GM04503 (cell line): ENCODE data around the gene SNUPN.

Experiments
- DNase-seq: peaks from one replicate; pipeline ENCODE4 v3.0.0-alpha.2; 2012; ENCODE audit warnings: low read depth

The SNUPN gene

DNA sequence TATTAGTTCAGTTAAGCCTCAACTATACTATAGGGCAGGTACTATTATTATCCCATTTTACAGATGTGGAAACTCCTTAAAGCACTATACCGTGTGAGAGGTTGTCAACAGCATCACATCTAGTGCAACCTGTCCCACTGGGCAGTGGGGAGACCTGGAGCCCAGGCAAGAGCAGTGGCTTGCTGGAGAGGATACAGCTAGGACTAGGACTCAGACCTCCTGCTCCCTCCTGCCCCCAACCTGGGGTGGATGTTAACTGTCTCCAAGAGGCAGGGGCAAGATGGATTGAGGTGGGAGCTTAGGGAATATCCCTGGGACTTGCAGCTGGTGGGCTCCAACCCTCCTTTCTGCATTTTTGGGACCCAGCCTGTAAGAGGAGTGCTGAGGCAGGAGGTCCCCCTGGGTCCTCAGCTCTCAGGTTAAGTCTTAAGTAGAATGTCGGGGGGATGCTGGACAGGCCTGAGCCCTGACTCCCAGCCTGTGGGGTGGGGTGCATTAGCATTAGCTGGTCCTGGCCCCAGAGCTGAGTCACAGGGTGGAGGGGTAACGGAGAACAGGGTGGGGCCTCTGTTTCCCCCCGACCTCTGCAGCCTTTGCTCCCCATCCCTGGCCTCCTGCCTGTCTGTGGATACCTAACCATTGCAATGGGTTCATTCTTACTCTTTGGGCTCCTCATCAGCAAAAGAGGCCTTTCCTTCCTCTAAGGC lies 28.8 kb upstream of the SNUPN start:
- no peak for DNase-seq

- DNase-seq = no peak
Measured at GRCh38 chr15:75653347-75653913, 27.9 kb upstream of the SNUPN start.

DNA sequence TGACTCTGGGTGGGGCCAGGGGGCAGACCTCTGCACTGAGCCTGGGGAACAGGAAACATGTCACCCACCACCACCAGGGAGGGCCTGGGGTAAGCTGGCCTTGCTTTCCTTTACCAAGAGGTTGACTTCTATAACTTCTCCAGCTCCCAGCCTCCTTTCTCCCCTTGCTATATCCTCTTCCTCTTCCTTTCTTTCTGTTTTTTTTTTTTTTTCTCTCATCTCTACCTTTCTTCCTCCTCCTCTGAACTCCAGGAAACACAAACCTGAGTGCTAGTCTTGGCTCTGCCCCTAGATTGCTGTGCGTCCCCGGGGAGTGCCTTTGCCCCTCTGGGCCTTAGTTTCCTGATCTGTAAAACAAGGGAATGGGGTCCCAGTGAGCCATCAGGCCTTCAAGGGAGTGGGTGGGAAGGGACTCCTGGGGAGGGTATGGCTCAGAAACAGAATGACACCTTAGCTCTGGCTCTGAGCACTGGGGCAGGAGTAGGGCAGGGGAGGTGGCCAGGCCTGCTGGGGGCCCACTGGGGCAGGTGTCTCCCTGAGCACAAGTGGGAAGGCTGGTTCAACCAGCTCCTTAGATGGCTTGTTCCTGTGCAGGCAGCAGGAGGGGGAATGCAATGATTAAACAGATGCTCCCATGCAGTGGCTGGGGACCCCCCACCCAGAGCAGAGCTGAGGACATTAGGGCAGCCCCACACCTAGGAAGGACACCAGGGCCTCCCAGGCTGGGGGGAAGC lies 26.5 kb upstream of the SNUPN start:
- no peak for DNase-seq

- DNase-seq = no peak
Measured at GRCh38 chr15:75650908-75651809, 25.6 kb upstream of the SNUPN start.

DNA sequence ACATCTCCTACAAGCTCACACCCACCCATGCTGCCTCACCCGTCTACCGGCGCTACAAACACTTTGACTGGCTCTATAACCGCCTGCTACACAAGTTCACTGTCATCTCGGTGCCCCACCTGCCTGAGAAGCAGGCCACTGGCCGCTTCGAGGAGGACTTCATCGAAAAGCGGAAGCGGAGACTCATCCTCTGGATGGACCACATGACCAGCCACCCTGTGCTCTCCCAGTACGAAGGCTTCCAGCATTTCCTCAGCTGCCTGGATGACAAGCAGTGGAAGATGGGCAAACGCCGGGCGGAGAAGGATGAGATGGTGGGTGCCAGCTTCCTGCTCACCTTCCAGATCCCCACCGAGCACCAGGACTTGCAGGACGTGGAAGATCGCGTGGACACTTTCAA lies 24.3 kb upstream of the SNUPN start:
- DNase-seq = no peak

DNA sequence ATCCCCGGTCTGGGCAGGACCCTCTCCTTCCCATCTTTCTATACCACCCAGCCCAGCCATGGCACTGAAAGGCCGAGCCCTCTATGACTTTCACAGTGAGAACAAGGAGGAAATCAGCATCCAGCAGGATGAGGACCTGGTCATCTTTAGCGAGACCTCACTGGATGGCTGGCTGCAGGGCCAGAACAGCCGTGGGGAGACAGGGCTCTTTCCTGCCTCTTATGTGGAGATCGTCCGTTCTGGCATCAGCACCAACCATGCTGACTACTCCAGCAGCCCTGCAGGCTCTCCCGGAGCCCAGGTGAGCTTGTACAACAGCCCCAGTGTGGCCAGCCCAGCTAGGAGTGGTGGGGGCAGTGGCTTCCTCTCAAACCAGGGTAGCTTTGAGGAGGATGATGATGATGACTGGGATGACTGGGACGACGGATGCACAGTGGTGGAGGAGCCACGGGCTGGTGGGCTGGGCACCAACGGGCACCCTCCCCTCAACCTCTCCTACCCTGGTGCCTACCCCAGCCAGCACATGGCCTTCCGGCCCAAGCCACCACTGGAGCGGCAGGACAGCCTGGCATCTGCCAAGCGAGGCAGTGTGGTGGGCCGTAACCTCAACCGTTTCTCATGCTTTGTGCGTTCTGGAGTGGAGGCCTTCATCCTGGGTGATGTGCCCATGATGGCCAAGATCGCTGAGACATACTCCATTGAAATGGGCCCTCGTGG lies 23.7 kb upstream of the SNUPN start:
- DNase-seq = no peak

DNA sequence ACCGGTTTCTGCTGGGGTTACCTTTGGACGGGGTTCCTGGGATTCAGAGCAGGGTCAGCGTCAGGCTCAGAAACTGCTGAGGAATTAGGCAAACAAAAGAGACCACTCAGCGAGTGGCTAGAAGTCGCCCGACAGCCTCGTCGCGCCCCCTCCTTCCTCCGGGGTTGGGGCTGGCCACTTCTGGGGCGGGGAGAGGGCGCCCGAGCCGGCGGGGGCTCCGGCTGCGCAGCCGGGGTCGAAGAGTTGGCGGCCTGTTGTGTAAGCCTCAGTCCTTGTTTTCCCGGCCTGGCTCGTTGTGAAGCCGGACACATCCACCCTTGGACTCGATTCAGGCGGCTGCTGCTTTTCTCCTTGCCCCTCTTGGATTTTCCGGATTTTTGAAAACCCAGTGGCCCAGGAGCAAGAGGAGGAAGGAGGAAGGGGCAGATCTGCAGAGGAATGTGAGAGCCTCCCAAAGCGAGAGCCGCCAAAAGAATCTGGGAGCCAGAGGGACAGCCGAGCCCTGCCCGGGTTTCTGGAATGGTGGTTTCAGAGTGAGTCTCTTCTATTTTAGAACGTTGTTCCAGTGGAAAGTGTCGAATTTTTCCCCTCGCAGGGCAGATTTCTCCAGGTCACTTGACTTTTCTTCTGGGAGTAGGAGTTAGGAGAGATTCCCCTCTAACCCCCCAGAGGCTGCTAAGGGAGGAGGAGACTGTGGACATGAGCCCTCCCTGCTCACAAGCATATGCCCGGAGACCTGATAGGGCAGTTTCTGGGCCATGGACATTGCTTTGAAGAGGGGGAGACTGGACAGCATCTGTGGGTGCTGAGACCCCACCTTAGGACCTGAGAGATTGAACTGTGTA lies 22.9 kb upstream of the SNUPN start:
- no peak for DNase-seq

- no peak for DNase-seq
Measured at GRCh38 chr15:75647370-75648155, 22.0 kb upstream of the SNUPN start, which contains the start of gene SNX33. SNX33 (plus strand) TSS chr15:75647912; CDS start chr15:75649103, 1,191 bp downstream.

GRCh38 chr15:75646944-75647364 lies 21.4 kb upstream of the SNUPN start:
- DNase-seq = no peak

GRCh38 chr15:75646112-75646943 lies 20.8 kb upstream of the SNUPN start:
- DNase-seq = no peak

- DNase-seq = no peak
Measured at GRCh38 chr15:75644376-75644775, 18.9 kb upstream of the SNUPN start.

GRCh38 chr15:75641603-75642002 lies 16.1 kb upstream of the SNUPN start:
- DNase-seq = no peak

DNA sequence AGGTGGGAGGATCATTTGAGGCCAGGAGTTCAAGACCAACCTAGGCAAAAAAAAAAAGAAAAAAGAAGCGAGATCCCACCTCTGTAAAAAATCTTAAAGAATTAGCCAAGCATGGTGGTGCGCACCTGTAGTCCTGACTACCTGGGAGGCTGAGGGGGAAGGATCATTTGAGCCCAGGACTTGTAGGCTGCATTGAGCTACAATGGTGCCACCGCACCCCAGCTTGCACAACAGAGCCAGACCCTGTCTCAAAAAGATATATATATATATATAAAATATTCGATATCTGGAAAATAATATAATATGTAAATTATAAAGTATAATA lies 15.6 kb upstream of the SNUPN start:
- no peak for DNase-seq

DNA sequence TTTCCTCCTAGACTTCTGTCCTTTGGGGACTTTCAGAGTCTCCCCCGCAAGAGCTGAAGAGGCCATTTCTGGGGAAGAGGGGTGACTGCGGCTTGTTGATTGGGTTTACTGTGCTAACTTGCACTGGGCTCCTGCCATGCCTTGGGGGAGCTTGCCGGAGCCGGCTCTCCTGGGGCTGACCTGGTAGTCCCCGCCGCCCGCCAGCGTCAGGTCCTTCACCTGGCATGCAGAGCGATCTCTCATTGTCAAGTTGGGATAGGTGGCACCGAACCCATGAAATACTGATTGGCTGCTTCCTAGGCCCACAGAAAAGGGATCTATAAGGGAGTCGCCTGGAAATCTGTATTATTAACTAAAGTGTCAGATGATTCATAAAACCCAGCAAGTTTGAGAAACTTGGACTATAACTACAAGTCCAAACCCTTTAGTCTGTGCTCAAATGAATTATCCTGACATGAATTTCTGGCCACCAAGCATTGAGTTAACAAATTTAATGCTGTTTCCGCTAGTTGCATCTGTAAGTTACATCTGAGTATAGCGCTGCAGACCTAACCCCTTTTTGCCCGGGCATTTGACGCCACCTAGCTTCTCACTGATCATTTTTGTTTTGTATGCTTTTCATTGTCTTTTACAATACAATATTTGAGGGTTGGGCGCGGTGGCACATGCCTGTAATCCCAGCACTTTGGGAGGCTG lies 15.1 kb upstream of the SNUPN start:
- no peak for DNase-seq

DNA sequence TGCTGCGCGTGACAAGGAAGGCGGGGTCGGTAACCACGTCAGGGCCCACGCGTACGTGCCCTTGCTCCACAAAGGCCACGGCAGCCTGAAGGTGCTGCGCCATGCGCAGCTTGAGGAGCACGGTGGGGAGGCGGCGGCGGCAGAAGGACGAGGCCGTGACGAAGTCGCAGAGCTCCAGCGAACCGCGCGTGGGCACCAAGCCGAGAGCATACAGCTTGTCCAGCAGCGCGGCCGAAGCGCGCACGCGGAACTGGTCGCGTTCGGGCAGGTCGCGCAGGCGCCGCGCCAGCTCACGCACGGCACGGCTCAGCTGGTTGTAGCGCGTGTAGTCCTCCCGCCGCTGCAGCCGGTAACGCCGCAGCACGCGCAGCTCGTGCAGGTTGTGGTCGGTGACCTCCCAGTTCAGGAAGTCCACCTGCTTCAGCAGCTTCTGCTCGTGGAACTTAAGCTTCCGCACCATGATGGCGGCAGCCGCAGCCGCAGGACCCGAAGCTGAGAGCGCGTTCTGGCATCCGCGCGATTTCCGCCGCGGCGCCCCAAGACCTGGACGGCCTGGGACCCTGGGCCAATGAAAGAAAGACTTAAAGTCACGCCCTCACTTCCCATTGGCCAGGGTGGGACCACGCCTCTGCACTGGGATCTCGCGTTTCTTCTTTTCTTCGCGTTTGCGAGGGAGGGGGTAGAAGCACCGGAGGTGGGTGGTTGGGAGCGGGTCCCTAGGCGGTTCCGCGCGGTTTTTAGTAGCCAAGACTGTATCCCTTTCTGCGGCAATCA lies 14.4 kb upstream of the SNUPN start, which contains the start of gene IMP3:
Gene IMP3, minus strand, starts transcription at position 516 of the 774 bp plus-strand sequence. Its CDS starts 56 bp downstream, at position 460.
- DNase-seq = peak; percentile 88

DNA sequence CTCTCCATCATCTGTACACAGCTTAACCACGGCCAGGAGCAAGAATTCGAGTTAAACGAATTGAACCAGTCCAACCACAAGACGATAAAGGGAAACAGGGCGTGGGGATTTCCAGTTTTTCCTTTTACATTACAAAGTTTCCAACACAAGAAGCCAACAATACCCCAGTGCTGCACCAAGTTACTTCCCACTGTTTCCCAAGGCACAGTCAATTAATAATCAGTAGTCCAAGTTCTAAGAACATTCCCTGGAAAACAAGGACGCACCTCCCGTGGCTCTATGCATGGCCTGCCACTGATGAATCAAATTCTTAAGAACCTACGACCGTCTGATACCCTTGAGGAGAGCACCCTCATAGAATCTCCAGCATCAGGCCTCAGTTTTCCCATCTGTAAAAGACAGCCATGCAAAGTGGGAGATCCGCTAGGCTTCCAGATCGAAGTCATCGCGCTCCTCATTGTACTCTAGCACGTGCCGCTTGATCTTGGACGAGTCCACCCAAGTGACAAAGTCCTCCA lies 13.7 kb upstream of the SNUPN start:
- no peak for DNase-seq
